ENCODE data around the gene CAV2.

Gene CAV2

DNA sequence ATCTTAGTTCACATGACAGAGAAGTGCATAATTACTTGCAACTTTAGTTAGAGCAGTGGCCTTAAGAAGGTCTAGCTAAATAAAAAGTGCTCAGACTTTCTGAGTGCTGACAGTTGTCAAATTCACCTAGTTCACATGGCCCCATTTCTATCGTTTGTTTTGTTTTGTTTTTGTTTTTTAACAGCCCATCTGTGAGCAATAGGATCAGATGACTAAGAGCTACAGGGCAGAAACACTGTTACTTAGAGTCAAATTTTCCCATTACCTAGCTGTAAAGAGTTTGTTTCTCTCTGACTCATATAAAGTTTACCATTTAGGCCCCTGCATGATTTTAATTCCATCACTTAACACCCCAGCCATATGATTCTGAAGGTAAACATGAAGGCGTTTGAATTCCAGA, 44.1 kb downstream of the CAV2 start:
- TF ChIP-seq CTCF (IDR thresholded peaks at IDR 0.05; ENCODE audit: insufficient read depth, missing control alignments): no peak
- FAIRE-seq (no peak), DNase-seq (ENCODE audit: insufficient read length, low spot score) (no peak)

DNA sequence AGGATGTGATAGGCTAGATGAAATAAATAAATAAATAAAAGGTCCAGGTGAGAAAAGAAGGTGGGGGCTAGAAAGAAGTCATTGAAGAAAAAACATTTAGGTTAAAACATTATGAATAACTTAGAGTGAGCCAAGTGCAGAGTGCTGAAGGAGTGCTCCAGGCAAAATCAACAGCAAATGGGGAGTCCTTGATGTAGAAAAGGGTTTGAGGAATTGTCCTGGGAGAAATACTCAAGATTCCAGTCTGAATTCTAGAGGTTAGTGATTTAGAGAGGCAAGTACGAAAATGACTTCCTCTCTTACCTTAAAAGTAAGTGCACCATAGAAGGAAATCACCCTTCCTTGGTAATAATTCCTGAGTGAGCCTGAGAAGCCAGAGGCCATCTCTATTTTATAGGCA, 44.9 kb downstream of the CAV2 start:
- no peak for FAIRE-seq
- no peak for TF ChIP-seq CTCF (IDR thresholded peaks at IDR 0.05; ENCODE audit: insufficient read depth, missing control alignments)
- DNase-seq (ENCODE audit: insufficient read length, low spot score): no peak

DNA sequence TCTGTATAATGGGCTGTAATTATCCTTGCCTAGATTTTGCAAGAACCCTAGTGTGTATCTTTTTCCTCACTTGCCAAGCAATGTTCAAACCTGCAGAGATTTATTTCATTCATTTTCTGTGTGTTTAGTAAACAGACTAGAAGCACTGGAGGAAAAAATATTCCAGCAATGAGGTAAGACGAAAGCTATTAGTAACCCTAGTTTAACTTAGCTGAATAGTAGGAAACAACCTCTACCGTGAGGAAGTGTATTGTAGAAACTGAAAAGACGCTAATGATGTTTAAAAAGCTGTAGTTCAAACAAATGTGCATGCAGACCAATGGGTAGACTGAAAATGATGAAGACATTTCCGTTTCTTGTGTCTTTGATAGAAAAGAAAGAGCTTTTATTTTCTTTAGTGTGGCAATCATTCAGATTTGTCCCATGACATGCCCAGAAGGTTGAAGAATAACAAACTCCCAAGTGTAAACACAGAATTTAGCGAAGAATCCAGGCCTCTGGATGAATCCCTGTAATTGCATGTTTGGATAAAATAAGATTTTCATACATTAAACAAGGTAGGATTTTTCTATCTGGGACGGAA, 46.0 kb downstream of the CAV2 start:
- FAIRE-seq (no peak), DNase-seq (ENCODE audit: insufficient read length, low spot score) (no peak)
- TF ChIP-seq CTCF (IDR thresholded peaks at IDR 0.05; ENCODE audit: insufficient read depth, missing control alignments): no peak

- DNase-seq (ENCODE audit: insufficient read length, low spot score) (no peak), FAIRE-seq (no peak)
- no peak for TF ChIP-seq CTCF (IDR thresholded peaks at IDR 0.05; ENCODE audit: insufficient read depth, missing control alignments)
These were observed 46.5 kb downstream of the CAV2 start for GRCh38 chr7:116546054-116546453.

- TF ChIP-seq CTCF (IDR thresholded peaks at IDR 0.05; ENCODE audit: insufficient read depth, missing control alignments): no peak
- no peak for FAIRE-seq
- DNase-seq (ENCODE audit: insufficient read length, low spot score): no peak
These were observed 47.4 kb downstream of the CAV2 start for GRCh38 chr7:116546916-116547315.

GRCh38 chr7:116547347-116547746, 47.8 kb downstream of the CAV2 start:
- DNase-seq (ENCODE audit: insufficient read length, low spot score): no peak
- no peak for TF ChIP-seq CTCF (IDR thresholded peaks at IDR 0.05; ENCODE audit: insufficient read depth, missing control alignments)
- FAIRE-seq: no peak

GRCh38 chr7:116548506-116548905, 49.0 kb downstream of the CAV2 start:
- FAIRE-seq (no peak), DNase-seq (ENCODE audit: insufficient read length, low spot score) (no peak)
- no peak for TF ChIP-seq CTCF (IDR thresholded peaks at IDR 0.05; ENCODE audit: insufficient read depth, missing control alignments)

Data from D721Med (cell line).